Activated naive CD8-positive, alpha-beta T cell (primary cell): ENCODE data around the gene IGSF23.
"Not testable (repeated sequence)": the region's sequence is repeated elsewhere in the genome, so short reads cannot be mapped to it uniquely, and the experiment has no call there.

ENCODE experiments used
- H3K27ac Mint-ChIP-seq: one replicate; pipeline ENCODE4 v1.8.0; 2021; ENCODE audit warnings: mixed read lengths
- H3K27me3 Mint-ChIP-seq: one replicate; pipeline ENCODE4 v1.8.0; 2021; ENCODE audit warnings: mixed read lengths
- H3K36me3 Mint-ChIP-seq: one replicate; pipeline ENCODE4 v1.8.0; 2021; ENCODE audit warnings: mixed read lengths
- H3K4me1 Mint-ChIP-seq: one replicate; pipeline ENCODE4 v1.8.0; 2021; ENCODE audit warnings: low read depth, mixed read lengths
- H3K4me3 Mint-ChIP-seq: one replicate; pipeline ENCODE4 v1.8.0; 2021; ENCODE audit warnings: mild to moderate bottlenecking, mixed read lengths
- H3K9me3 Mint-ChIP-seq: one replicate; pipeline ENCODE4 v1.8.0; 2021; ENCODE audit warnings: low read depth, mixed read lengths

IGSF23 gene

DNA sequence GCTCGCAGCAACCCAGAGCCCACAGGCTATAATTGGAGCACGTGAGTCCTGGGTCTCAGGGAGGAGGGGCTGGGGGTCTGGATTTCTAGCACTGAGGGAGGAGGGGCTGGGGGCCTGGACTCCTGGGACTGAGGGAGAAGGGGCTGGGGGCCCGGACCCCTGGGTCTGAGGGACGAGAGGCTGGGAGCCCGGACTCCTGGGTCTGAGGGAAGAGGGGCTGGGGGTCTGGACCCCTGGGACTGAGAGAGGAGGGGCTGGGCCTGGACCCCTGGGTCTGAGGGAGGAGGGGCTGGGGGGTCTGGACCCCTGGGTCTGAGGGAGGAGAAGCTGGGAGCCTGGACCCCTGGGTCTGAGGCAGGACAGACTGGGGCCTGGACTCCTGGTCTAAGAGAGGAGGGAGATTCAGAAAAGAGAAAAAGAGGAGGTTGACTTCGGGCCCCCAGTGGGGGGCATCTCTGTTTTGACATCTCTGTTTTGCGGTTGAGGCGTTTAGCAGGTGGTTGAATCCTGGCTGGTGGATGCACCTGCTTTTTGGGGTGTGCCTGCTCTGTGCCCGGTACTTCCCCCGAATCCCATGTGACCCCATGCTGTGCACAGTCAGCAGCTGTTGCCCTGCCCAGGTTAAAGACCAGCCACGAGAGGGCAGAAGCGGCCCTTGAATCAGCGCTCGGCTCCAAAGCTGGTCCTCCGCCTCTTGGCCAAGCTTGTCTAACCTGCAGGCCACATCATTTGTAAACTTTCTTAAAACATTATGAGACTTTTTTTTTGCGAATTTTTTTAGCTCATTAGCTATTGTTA lies 40.8 kb downstream of the IGSF23 start:
- Mint-ChIP-seq H3K27ac (no peak overlapping the region), H3K36me3 (peaks cover 2% of the 10 kb centered on the region), H3K9me3 (no peaks in the 10 kb centered on the region), H3K4me1 (peaks cover 9% of the 10 kb centered on the region), H3K4me3 (no peak overlapping the region), H3K27me3 (no peaks in the 10 kb centered on the region)

DNA sequence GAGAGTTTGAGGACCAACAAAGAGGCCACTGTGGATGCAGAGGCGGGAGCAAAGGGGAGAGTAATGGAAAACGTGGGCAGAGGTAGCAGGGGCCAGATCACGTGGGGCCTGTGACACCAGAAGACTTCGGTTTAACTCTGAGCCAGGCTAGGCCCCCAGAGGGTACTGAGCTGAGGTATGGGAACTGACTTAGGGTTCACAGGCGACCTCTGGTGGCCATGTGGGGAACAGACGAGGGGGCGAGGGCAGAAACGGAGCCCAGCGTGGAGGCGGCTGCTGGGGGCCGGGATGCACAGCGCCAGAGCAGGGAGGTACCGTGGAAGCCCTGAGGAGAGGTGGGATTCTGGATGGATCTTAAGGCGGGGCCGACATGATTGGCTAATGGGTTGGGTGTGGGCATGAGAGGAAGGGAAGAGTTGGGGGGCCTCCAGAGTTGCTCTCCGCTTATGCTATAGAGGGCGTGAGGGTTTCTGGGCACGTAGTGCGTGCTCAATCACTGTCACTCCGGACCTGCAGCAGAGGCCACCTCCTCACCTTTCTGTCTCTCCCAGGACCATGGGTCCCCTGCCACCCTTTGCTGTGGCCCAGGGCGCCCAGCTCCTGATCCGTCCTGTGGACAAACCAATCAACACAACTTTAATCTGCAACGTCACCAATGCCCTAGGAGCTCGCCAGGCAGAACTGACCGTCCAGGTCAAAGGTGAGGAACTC lies 44.0 kb downstream of the IGSF23 start:
- Mint-ChIP-seq H3K27ac (no peak overlapping the region), H3K27me3 (no peaks in the 10 kb centered on the region), H3K36me3 (peaks cover 2% of the 10 kb centered on the region), H3K4me3 (no peak overlapping the region), H3K9me3 (no peaks in the 10 kb centered on the region), H3K4me1 (peaks cover 9% of the 10 kb centered on the region)

DNA sequence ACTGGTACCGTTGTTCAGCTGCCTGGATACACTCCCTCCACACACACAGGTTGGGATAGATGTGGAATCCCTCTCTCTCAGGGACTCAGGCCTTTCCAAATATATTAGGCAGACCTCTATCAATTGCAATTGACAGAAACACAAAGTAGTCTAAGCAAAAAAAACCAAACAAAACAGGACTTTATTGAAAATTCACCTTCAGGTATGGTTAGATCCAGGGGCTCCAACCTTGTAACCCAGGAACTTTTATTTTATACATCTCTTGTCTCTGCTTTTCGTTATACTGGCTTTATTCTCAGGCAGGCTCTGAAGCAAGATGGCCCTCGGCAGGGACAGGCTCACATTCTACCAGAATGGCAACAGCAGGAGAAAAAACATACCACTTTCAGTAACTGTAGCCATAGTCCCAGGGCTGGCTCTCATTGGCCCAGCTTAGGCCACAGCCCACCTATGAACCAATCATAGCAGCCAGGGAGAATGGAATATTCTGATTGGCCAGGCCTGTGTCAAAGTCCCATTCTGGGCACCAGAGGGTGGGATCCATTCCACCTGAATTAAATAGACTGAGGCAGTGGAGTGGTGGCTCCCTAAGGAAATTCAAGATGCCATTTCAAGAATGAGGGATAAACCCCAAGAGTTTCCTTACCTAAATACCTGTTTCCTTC lies 44.8 kb downstream of the IGSF23 start:
- Mint-ChIP-seq H3K27me3 (no peaks in the 10 kb centered on the region), H3K36me3 (peaks cover 2% of the 10 kb centered on the region), H3K27ac (no peak overlapping the region), H3K4me1 (peaks cover 9% of the 10 kb centered on the region), H3K4me3 (no peak overlapping the region), H3K9me3 (no peaks in the 10 kb centered on the region)

DNA sequence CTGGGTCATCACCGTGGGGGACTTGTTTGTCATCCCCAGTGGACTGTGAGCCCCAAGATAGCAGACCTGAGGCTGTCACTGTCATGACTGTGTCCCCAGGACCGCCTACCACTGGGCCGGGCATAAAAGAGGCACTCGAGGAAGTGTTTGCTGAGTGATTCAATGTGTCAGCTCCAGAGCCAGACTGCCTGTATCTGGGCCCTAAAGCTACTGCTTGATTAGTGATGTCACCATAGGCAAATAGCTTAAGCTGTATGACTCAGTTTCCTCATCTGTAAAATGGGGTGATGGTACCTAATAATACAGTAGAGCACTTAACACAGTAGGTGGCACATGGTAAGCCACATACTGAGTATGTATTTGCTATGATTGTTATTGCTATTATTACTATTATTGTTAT lies 46.7 kb downstream of the IGSF23 start:
- Mint-ChIP-seq H3K4me3 (no peak overlapping the region), H3K27me3 (no peaks in the 10 kb centered on the region), H3K9me3 (no peaks in the 10 kb centered on the region), H3K27ac (no peak overlapping the region), H3K4me1 (peaks cover 4% of the 10 kb centered on the region), H3K36me3 (peaks cover 2% of the 10 kb centered on the region)

DNA sequence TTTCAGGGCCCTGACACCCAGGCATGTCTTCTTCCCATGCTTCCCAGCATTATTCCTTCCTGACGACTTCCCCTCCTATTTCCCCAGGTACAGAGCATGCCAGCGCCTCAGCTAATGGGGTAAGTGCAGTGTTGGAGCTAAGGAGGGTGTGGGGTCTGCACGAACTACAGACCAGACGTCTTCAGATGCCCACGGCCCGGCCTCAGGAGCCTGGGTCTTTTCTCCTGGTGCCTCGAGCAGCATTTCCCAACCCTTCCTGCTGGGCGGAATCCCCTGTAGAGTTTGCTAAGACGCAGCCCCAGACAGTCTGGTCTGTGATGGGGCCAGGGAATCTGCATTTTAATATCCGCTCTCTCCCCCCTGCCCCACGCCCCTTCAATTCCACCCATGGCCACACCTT lies 47.8 kb downstream of the IGSF23 start:
- Mint-ChIP-seq H3K36me3 (peaks cover 2% of the 10 kb centered on the region), H3K4me1 (peaks cover 4% of the 10 kb centered on the region), H3K4me3 (no peak overlapping the region), H3K27ac (no peak overlapping the region), H3K27me3 (no peaks in the 10 kb centered on the region), H3K9me3 (no peaks in the 10 kb centered on the region)

DNA sequence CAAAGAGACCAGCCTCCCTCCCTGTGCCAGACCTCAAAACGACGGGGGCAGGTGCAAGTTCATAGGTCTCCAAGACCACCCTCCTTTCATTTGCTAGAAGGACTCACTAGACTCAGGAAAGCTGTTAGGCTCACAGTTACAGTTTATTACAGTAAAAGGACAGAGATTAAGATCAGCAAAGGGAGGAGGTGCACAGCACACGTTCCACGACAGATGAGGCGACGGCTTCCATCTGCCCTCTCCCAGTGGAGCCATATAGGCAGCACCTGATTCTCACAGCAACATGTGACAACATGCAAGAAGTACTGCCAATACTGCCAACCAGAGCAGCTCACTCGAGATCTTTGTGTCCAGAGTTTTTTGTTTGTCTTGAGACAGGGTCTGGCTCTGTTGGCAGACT lies 48.5 kb downstream of the IGSF23 start:
- no peaks in the 10 kb centered on the region for H3K27me3 Mint-ChIP-seq
- H3K4me1 Mint-ChIP-seq = peaks cover 4% of the 10 kb centered on the region
- H3K9me3 Mint-ChIP-seq = no peaks in the 10 kb centered on the region
- no peak overlapping the region for H3K27ac Mint-ChIP-seq
- H3K4me3 Mint-ChIP-seq = no peak overlapping the region
- H3K36me3 Mint-ChIP-seq = peaks cover 2% of the 10 kb centered on the region

DNA sequence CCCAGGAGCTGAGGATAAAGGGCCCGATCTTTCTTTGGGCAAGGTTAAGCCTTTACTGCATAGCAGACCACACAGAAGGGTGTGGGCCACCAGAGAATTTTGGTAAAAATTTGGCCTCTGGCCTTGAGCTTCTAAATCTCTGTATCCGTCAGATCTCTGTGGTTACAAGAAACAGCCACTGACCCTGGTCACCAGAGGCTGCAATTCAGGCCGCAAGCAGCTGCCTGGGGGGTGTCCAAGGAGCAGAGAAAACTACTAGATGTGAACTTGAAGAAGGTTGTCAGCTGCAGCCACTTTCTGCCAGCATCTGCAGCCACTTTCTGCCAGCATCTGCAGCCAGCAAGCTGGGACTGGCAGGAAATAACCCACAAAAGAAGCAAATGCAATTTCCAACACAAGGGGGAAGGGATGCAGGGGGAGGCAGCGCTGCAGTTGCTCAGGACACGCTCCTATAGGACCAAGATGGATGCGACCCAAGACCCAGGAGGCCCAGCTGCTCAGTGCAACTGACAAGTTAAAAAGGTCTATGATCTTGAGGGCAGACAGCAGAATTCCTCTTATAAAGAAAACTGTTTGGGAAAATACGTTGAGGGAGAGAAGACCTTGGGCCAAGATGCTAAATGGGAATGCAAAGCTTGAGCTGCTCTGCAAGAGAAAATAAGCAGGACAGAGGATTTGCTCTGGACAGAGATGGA lies 49.5 kb downstream of the IGSF23 start:
- Mint-ChIP-seq H3K27ac (no peak overlapping the region), H3K27me3 (no peaks in the 10 kb centered on the region), H3K36me3 (peaks cover 2% of the 10 kb centered on the region), H3K4me3 (no peak overlapping the region), H3K9me3 (no peaks in the 10 kb centered on the region), H3K4me1 (no peaks in the 10 kb centered on the region)

DNA sequence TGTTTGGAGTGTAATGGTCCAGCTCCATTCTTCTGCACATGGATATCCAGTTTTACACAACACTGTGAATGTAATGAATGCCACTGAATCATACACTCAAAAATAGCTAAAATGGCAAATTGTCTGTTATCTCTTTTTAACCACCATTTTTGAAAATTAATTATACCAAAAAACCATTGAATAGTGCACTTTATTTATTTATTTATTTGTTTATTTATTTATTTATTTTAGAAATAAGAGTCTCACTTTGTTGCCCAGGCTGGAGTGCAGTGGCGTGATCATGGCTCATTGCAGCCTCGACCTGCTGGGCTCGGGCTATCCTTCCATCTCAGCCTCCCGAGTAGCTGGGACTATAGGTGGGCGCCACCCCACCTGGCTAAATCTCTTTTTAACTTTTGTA lies 50.6 kb downstream of the IGSF23 start:
- Mint-ChIP-seq H3K36me3 (no peaks in the 10 kb centered on the region), H3K4me1 (no peaks in the 10 kb centered on the region), H3K27me3 (no peaks in the 10 kb centered on the region), H3K9me3 (no peaks in the 10 kb centered on the region), H3K27ac (no peak overlapping the region), H3K4me3 (no peak overlapping the region)

DNA sequence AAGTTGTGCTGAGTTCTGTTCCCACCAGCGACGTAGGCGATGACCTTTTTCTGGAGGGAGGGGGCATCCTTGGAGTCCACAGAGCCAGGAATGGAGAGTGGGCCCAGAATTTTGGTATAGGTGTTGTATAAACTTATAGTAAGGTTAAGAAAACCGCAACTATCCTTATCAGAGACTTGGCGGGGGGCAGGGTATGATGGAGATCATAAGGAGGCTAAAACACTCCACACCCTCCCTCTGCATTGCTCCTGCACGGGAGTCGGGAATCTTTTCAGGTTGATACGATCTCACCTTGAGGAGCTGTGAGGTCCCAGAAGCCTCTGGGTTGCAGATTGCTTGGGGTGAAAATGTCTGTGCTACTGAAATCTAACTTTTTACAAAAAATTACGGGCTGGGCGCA lies 51.6 kb downstream of the IGSF23 start:
- Mint-ChIP-seq H3K4me3 (no peak overlapping the region), H3K27me3 (no peaks in the 10 kb centered on the region), H3K27ac (no peak overlapping the region), H3K9me3 (no peaks in the 10 kb centered on the region), H3K36me3 (no peaks in the 10 kb centered on the region), H3K4me1 (no peaks in the 10 kb centered on the region)

DNA sequence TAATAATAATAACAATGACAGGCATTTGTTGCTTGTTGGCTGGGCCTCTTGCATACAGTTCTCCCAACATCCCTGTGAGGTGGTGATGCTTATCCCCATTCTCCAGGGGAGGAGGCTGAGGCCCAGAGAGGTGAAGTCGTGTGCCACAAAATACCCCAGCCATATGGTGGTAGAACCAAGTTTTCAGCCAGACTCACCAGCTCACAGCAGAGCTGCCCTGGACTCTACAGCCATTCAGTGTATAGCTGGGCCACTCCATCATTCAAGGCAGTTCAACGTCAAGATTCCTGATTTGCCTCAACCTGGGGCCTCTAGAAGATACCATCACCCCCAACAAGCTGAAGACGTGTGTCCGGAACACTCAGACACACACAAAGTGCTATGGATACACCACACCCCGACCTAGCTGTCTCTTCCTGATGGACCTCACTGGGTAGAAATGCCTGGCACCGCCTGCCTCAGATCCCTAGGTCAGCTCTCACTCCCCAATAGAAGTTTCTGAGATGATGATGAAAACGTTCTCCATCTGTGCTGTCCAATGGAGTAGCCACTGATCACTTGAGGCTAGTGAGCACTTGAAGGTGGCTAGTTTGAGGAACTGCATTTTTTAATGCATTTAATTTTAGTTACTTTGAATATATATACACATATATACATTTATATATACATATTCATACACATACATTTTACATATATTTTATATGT lies 53.6 kb downstream of the IGSF23 start:
- Mint-ChIP-seq H3K4me1 (no peaks in the 10 kb centered on the region), H3K9me3 (no peaks in the 10 kb centered on the region), H3K27me3 (no peaks in the 10 kb centered on the region), H3K27ac (no peak overlapping the region), H3K36me3 (no peaks in the 10 kb centered on the region), H3K4me3 (no peak overlapping the region)

DNA sequence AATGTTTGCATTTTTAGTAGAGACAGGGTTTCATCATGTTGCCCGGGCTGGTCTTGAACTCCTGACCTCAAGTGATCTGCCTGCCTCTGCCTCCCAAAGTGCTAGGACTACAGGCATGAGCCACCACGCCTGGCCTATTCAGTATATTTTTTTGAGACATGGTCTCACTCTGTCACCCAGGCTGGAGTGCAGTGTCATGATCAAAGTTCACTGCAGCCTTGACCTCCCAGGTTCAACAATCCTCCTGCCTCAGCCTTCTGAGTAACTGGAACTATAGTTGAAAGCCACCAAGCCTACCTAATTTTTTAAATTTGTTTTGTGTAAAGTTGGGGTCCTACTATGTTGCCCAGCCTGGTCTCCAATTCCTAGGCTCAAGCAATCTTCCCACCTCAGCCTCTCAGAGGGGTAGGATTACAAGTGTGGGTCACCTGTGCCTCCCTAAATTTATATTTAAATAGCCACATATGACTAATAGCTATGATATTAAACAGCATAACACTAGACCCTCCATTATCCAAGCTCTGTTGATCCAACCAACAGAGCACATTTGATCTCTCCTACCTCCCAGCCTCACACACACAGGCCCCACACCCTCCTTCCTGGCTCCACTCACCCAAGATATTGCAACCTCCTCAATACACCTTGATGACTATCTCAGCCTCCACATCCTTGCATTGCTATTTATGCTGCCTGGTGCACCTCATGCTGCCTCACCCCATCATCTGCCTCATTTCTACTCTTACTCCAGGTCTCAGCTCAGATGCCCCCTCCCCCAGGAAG lies 55.8 kb downstream of the IGSF23 start:
- Mint-ChIP-seq H3K9me3 (no peaks in the 10 kb centered on the region), H3K4me1 (no peaks in the 10 kb centered on the region), H3K4me3 (no peak overlapping the region), H3K36me3 (no peaks in the 10 kb centered on the region), H3K27me3 (no peaks in the 10 kb centered on the region), H3K27ac (no peak overlapping the region)

DNA sequence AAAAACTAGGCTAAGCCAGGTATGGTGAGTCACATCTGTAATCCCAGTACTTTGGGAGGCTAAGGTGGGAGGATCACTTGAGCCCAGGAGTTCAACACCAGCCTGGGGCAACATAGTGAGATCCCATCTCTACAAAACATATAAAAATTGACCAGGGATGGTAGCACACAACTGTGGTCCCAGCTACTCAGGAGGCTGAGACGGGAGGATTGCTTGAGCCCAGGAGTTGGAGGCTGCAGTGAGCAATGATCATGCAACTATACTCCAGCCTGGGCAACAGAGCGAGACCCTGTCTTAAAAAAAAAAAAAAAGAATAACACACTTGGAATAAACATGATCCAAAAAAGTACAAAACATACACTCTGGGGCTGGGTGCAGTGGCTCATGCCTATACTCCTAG lies 56.7 kb downstream of the IGSF23 start:
- not testable (repeated sequence) for H3K27ac Mint-ChIP-seq, H3K4me1 Mint-ChIP-seq, H3K4me3 Mint-ChIP-seq, H3K9me3 Mint-ChIP-seq, H3K27me3 Mint-ChIP-seq, H3K36me3 Mint-ChIP-seq

DNA sequence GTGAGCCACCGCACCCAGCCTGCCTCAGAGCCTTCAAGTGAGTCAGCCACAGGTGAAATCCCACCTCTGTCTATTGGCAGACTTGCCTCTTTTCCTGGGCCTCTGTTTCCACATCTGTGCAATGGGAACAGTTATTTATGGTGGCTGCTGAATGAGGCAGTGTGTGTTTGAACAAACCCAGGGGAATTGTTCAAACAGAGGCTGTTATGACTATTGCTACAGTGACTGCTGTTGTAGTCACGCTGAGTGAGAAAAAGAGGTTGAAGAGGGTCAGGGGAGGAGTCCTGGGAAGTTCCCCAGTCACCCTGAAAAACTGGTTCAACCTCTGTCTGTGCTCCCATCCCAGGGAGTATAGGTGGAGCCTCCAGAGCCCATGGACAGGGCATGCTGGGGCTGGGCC lies 58.0 kb downstream of the IGSF23 start, which contains the start of gene CEACAM19:
Gene CEACAM19 (plus strand): TSS at position 83 of the 400 bp plus-strand sequence. CDS start 450 bp downstream, outside the sequence.
- Mint-ChIP-seq H3K27ac (no peak within 1 kb of the TSS), H3K36me3 (no peaks in the 10 kb centered on the region), H3K4me3 (no peak within 1 kb of the TSS), H3K27me3 (no peaks in the 10 kb centered on the region), H3K9me3 (no peaks in the 10 kb centered on the region), H3K4me1 (no peaks in the 10 kb centered on the region)

DNA sequence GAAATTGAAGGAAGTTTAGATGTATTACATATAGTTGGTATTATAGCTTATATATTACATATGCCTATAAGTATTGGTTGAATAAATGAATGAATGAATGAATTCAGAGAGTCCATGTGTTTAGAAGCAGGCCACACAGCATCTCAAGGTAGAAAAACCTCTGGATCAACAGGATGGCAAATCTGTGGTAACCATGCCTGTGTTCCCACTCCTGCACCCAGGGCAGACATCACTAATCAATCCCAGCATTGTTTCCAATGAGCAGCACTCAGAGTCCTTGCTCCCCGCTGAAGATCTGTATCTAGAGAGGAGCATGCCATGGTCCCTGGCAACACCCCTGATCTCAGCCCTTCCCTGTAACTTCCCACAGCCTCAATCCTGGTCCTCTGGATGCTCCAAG lies 58.9 kb downstream of the IGSF23 start:
- no peak overlapping the region for H3K4me3 Mint-ChIP-seq
- H3K9me3 Mint-ChIP-seq = no peaks in the 10 kb centered on the region
- H3K27ac Mint-ChIP-seq = no peak overlapping the region
- H3K36me3 Mint-ChIP-seq = no peaks in the 10 kb centered on the region
- H3K27me3 Mint-ChIP-seq = no peaks in the 10 kb centered on the region
- no peaks in the 10 kb centered on the region for H3K4me1 Mint-ChIP-seq
